Adipocyte (in vitro differentiated cells): Measurements from ENCODE around the gene PROK1.

Experiments used
- DNase-seq: peaks from one replicate; pipeline ENCODE4 v3.0.0-alpha.2; 2015; ENCODE audit warnings: low read depth
- H3K27me3 ChIP-seq: replicated peaks from 2 replicates; pipeline ENCODE4 v1.7.0; 2013; ENCODE audit warnings: mild to moderate bottlenecking, low read length, moderate library complexity; ENCODE audit not compliant: control insufficient read depth, insufficient read depth
- H3K36me3 ChIP-seq: 2 replicates; pipeline ENCODE4 v1.7.0; 2013; ENCODE audit warnings: low read length, mild to moderate bottlenecking, moderate library complexity; ENCODE audit not compliant: control insufficient read depth, insufficient read depth, severe bottlenecking
- H3K4me1 ChIP-seq: 2 replicates; pipeline ENCODE4 v1.7.0; 2013; ENCODE audit warnings: mild to moderate bottlenecking, low read length, moderate library complexity; ENCODE audit not compliant: control insufficient read depth, insufficient read depth
- H3K4me3 ChIP-seq: 2 replicates; pipeline ENCODE4 v1.7.0; 2013; ENCODE audit warnings: mild to moderate bottlenecking, low read length, moderate library complexity
- H3K9ac ChIP-seq: 2 replicates; pipeline ENCODE4 v1.7.0; 2013; ENCODE audit warnings: mild to moderate bottlenecking, low read length, moderate library complexity
- H3K9me3 ChIP-seq: 2 replicates; pipeline ENCODE4 v1.7.0; 2013; ENCODE audit warnings: mild to moderate bottlenecking, low read length, moderate library complexity; ENCODE audit not compliant: control insufficient read depth

The PROK1 gene

GRCh38 chr1:110504226-110504625 is 53.3 kb downstream of the PROK1 start:
- H3K27me3 ChIP-seq, result peaks cover 49% of the 10 kb centered on the region
- H3K9ac ChIP-seq, result no peak overlapping the region
- H3K36me3 ChIP-seq, result no peaks in the 10 kb centered on the region
- DNase-seq, result no peak
- H3K4me3 ChIP-seq, result no peak overlapping the region
- no peaks in the 10 kb centered on the region for H3K9me3 ChIP-seq
- H3K4me1 ChIP-seq, result no peaks in the 10 kb centered on the region

GRCh38 chr1:110505596-110505995 is 54.6 kb downstream of the PROK1 start:
- no peaks in the 10 kb centered on the region for H3K4me1 ChIP-seq
- H3K27me3 ChIP-seq, result peaks cover 55% of the 10 kb centered on the region
- H3K4me3 ChIP-seq, result no peak overlapping the region
- no peak for DNase-seq
- no peaks in the 10 kb centered on the region for H3K9me3 ChIP-seq
- no peaks in the 10 kb centered on the region for H3K36me3 ChIP-seq
- no peak overlapping the region for H3K9ac ChIP-seq

DNA sequence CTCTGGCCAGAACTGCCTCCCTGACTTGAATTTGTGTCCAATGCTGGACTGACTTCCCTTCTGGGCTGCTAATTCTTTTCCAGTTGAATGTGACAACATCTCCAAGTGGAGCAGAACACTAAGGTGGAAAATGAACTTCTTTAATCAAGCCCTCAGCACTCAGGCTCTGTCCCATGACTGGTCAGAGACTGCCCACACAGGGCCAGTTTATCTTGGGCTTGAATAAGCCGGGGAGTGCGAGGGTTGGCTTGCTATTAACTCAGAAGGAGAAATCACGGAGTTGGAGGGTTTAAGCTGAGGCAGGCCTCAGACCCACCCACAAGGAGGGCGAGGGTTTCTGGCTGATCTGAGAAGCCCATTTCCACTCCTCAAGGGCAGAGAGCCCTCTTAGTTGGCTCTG is 55.6 kb downstream of the PROK1 start:
- H3K4me1 ChIP-seq, result no peaks in the 10 kb centered on the region
- no peak overlapping the region for H3K9ac ChIP-seq
- DNase-seq, result no peak
- no peak overlapping the region for H3K4me3 ChIP-seq
- H3K9me3 ChIP-seq, result no peaks in the 10 kb centered on the region
- no peaks in the 10 kb centered on the region for H3K36me3 ChIP-seq
- peaks cover 57% of the 10 kb centered on the region for H3K27me3 ChIP-seq
